HUDEP-2 (cell line): ENCODE measurements around the gene NR2F1-AS1.

Experiments
- DNase-seq, 76 experiments: peaks; one replicate each; lab custom pipeline; 2025; ENCODE audit not compliant: unreplicated experiment in 76 of 76; lab: John Stamatoyannopoulos, UW

Gene NR2F1-AS1

GRCh38 chr5:93591323-93591945 lies 10.4 kb upstream of the NR2F1-AS1 start:
- DNase-seq: no peak

DNA sequence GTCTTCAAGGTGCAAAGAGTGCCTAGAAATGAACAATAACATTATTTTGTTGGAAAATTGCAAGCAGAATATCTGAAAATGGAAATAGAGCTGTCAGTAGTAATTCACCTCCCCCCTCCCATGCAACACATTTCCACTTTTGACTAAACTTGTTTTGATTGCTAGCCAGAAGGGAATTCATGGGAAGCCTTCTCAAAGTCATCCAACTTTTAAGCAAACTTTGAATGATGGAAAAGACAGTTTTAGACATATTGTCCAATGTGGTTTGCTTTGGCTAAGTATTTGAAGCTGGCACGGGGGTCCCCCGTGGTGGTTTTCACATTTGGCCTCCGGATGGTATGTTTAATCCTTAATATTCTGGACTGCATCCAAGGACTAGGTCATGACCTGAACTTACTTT lies 9.5 kb upstream of the NR2F1-AS1 start:
- DNase-seq: no peak

DNA sequence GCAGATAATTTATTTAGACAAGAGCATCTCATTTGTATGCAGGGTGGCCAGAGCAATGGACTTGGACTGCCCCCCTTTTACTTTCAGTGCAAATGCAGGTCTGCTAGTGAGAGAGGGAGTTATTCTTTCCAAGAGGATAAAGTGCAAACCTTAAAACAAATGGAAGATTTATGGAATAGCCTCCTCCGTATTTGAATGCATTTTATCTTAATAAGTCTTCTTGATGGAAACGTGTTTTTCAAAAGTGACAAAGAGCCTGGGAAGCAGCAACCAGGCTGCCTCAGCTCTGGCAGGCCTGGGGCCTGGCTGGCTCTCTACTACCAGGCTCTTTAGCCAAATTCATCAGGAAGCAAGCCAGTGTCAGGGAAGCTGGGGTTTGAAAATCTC lies 8.8 kb upstream of the NR2F1-AS1 start:
- DNase-seq: no peak

DNA sequence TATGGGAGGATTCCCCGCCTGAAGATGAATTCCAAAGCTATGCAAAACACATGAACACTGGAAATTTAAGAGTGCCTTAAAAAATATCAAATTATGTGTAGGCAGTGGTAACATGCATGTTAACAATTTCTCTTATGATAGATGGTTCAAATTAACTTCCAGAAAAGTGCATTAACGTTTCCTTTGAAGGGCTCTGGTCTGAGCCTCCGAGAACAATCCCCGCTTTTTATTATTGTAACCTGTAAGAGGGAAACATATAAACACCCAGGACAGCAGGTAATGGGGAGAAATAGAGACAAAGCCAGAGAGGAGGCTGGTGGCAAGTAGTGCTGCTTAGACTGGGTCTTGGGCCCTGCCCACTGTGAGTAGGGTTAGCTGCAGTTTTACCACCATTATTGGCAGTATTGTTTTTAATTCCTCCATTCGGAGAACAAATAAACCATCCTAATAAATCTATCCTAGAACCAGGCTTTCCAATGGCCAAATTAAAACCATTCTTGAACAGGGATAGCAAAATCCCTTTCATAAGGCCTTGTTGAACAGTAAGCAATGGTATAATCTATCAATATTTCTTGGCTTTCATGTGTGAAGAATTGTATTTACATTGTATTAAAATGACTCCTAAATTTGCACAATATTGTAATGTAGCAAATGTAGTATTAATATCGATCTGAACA lies 8.3 kb upstream of the NR2F1-AS1 start:
- DNase-seq: no peak

DNA sequence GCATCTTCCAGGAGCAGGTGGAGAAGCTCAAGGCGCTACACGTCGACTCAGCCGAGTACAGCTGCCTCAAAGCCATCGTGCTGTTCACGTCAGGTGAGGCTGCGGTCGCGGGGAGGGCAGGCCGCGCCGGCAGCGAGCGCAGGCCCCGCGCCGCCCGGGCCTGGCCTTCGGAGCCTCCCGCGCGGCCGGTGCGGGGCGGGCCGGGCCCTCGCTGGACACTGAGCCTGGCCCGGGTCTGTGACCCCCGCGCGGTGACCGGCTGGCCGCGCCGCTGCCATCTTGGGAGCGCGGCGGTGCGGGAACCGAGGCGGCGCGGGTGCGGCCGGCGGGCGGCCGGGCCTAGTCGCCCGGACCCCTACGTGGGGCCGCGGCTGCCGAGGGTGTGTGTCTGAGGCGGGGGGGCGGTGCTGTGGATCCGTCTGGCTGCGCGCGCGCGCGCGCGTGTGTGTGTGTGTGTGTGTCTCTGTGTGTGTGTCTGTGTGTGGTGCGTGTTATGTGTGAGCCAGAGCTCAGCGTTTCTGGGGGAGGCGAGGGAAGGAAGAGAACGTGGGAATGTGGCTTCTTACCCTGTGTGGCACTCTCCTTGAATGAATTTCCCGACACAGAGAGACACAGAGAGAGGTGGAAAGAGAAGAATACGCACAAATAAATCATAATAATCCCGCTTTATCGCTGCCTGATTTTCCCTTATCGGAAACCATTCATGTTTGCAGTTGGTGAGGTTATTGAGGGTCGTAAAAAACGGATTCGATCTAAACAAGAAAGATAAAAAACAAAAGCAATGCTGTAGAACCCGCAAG lies 7.5 kb upstream of the NR2F1-AS1 start:
- no peak for DNase-seq

- no peak for DNase-seq
Measured at GRCh38 chr5:93587597-93588351, 6.8 kb upstream of the NR2F1-AS1 start.

- no peak for DNase-seq
Measured at GRCh38 chr5:93586736-93587596, 5.9 kb upstream of the NR2F1-AS1 start.

- no peak for DNase-seq
Measured at GRCh38 chr5:93585767-93586385, 4.9 kb upstream of the NR2F1-AS1 start.

GRCh38 chr5:93585041-93585766 lies 4.2 kb upstream of the NR2F1-AS1 start:
- no peak for DNase-seq

GRCh38 chr5:93584596-93585040 lies 3.6 kb upstream of the NR2F1-AS1 start:
- DNase-seq: no peak

DNA sequence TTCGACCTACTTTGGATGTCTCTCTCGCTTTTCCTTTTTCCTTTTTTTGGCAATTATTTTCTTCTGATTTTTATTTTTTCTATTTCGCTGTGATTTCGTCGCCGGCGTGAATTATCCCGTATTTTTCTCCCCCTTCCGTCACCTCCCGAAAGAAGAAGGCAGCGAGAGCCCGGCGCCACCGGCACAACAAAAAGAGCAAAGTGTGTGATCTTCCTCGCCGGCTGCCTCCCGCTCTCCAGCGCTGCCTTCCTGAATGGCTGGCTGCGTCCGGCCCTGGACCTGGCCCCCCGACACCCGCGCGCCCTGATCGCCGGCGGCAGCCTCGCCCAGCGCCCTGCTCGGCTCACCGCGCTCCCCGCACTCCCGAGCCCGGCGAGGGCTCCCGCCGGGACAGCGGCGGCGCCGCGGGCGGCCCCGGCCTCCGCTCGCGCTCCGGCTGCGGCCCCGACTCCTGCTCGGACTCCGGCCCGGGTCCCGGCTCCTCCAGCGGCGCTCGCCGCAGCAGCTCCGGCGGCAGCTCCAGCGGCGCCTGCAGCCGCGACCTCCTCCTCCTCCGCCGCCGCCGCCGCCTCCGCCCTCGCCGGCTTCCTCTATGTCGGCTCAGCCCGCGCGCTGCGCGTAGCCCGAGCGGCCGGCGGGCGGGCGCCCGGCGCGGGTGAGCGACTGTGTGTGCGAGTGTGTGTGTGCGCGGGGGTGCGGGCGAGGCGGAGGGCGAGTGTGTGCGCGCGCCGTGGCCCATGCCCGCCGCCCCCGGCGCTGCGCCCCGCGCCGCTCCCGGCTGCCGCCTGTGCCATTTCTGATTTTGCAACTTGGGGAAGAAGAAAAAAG lies 3.0 kb upstream of the NR2F1-AS1 start:
- DNase-seq: peak in 10 of 76 experiments; percentile 11 to 33 (median 18)

DNA sequence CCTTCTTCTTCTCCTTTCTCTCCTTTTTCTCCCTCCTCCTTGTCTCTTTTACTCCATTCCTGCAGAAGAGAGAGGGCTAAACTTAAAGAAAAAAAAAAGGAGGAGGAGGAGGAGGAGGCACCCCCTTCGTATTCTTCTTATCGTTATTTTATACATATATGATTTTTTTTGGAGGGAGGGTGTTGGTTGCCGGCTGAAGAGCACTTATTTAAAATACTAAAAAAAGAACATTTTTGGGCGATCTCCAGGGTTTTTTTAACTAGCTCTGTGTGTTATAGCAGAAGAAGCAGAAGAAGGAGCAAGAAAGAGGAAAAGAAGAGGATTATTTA lies 2.4 kb upstream of the NR2F1-AS1 start:
- no peak for DNase-seq

DNA sequence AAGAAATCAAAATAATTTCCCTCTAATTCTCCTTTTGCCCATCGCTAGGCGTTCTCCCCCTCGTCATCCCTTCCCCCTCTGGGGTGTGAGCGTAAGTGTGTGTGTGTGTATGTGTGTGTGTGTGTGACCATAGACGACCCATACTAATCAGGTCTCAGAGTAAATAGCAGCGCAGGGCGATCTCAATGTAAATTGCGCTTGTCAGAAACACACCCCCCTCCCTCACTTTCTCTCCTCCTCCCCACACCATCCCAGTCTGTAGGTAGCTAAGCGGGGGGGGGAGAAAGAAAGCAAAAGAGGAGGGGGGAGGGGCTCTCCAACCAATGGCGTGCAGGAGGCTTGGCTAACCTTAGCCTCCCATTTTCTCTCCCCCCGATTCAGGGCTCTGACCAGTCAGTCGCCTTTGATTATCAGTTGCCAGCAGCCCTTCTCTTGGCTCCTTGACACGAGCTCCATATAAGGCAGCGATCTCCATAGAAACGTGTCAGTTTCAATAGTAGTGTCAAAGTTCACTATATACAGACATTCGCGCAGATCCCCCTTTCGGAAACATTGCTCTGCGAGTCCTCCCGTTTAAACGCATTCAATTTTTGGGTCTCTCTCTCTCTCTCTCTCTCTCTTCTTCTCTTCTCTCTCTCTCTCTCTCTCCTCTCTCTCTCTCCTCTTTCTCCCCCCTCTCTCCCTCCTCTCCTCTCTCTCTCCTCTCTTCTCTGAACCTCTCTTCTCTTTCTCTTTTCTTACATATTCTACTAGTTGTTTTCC lies 1.8 kb upstream of the NR2F1-AS1 start, which contains the start of gene NR2F1:
TSS of gene NR2F1 (plus strand) at position 546 of the 762 bp plus-strand sequence. CDS start 1,802 bp downstream, outside the sequence.
- DNase-seq: peak in 74 of 76 experiments; percentile 26 to 95 (median 78)

DNA sequence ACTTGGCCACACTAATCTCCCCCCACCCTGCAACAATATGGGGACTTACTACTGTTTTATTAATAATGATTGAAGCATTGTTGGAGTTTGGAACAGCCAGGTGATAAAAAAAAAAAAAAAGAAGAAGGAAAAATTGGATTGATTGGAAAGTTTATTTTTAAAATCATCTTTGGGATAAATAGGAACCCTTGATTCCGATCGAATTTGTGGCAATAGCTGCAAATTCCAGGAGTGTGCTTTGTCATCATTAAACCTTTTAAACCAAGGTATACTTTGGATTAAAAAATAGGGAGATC lies 1.1 kb upstream of the NR2F1-AS1 start:
- DNase-seq: no peak

DNA sequence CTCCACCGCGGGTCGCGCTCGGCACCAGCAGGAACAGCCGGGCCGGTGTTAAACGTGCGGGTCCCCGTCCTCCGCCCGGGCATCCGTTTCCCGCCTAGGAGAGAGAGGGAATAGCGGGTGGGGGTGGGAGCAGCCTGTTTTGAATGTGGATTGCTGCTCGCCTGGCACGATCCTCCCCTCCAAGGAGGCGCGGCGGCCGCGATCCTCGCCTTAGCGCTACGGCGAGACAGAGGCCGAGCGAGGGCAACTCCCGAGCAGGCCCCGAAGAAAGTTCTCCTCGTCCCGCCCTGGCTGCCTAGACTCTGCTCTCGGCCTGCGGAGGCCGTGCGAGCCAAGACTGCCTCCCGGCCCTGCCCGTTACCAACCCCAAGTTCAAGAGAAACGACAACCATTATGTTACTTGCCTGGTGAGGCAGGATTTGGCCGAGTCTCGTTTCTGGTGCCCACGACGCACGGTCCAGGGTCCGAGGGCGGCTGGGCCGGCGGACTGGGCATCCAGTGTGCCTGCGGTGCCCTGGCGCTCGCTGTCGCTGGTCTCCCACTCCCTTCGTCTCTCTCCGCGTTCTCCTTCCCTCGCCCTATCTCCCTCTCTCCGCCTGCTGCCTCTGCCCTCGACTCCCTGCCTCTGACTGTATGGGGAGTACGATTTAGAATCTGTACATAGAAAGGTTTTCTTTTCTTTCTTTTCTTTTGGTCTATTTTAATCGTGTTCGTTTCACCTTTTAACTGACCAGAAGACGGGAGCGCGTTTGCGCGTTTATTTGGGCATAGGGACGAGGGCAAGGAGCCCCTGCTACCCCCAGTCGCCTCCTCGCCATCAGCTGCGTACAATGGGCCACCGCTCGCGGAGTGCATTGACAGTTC lies 724 bp downstream of the NR2F1-AS1 start:
- peak in 6 of 76 experiments; percentile 3 to 27 (median 16) for DNase-seq

DNA sequence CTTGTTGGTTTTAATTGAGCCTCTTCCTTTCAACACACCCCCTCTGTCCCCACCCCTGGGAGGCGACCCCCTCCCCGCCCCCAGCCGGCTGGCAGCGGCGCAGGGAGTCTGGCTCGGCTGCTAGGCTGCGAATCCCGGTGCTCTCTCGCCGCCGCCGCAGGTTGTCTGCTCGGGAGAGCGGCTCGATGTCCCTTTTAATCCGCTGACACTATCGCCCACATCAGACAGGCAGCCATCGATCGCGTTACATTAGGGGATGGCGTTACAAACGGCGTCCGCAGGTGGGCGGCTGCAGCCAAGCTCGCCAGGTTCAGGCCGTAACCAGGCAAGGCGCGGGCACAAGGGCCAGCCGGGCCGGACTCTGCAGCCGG lies 1.3 kb downstream of the NR2F1-AS1 start:
- DNase-seq: no peak
